GM21723 (cell line): ENCODE results near the gene LRRC74A.

Source experiments
- ATAC-seq: cut with Tn5 transposase; IDR thresholded peaks from one replicate; pipeline ENCODE4 v1.9.1; 2021; ENCODE audit warnings: mild to moderate bottlenecking, moderate library complexity; ENCODE audit not compliant: unreplicated experiment

Gene LRRC74A

GRCh38 chr14:76918256-76918781, 92.1 kb downstream of the LRRC74A start:
- ATAC-seq, result no peak

- no peak for ATAC-seq
These were observed 92.7 kb downstream of the LRRC74A start for GRCh38 chr14:76918782-76919394.
